ENCODE data around the gene CYSLTR1. TPM values are rescaled to one million over a fixed set of nuclear protein-coding genes. Genes with fewer than 3 reads are reported as not detected.
"Not testable (repeated sequence)": the region's sequence is repeated elsewhere in the genome, so short reads cannot be mapped to it uniquely, and the experiment has no call there.

The CYSLTR1 gene
- total RNA-seq, 1 donor from 2014 or later: not detected

- no peak for TF ChIP-seq CTCF (IDR thresholded peaks at IDR 0.05)
- Mint-ChIP-seq H3K9me3 (ENCODE audit: unreplicated experiment) (peaks cover 37% of the 10 kb centered on the region), H3K27me3 (ENCODE audit: unreplicated experiment) (no peaks in the 10 kb centered on the region), H3K4me1 (ENCODE audit: unreplicated experiment) (no peaks in the 10 kb centered on the region), H3K27ac (ENCODE audit: unreplicated experiment) (no peak overlapping the region), H3K36me3 (ENCODE audit: unreplicated experiment) (no peaks in the 10 kb centered on the region), H3K4me3 (ENCODE audit: unreplicated experiment) (no peak overlapping the region)
- no peak for DNase-seq (ENCODE audit: extremely low spot score, unreplicated experiment)
These were observed 11.7 kb downstream of the CYSLTR1 start for GRCh38 chrX:78315745-78316144.

- Mint-ChIP-seq H3K36me3 (ENCODE audit: unreplicated experiment) (no peaks in the 10 kb centered on the region), H3K27me3 (ENCODE audit: unreplicated experiment) (no peaks in the 10 kb centered on the region), H3K9me3 (ENCODE audit: unreplicated experiment) (peaks cover 36% of the 10 kb centered on the region), H3K4me3 (ENCODE audit: unreplicated experiment) (no peak overlapping the region), H3K4me1 (ENCODE audit: unreplicated experiment) (no peaks in the 10 kb centered on the region), H3K27ac (ENCODE audit: unreplicated experiment) (no peak overlapping the region)
- TF ChIP-seq CTCF (IDR thresholded peaks at IDR 0.05): no peak
- DNase-seq (ENCODE audit: extremely low spot score, unreplicated experiment): no peak
These were observed 12.8 kb downstream of the CYSLTR1 start for GRCh38 chrX:78314561-78314960.

- no peak overlapping the region for H3K4me3 Mint-ChIP-seq (ENCODE audit: unreplicated experiment)
These were observed 13.9 kb downstream of the CYSLTR1 start for GRCh38 chrX:78313526-78313925.

GRCh38 chrX:78307665-78308064, 19.7 kb downstream of the CYSLTR1 start:
- Mint-ChIP-seq H3K27me3 (ENCODE audit: unreplicated experiment) (no peaks in the 10 kb centered on the region), H3K9me3 (ENCODE audit: unreplicated experiment) (no peaks in the 10 kb centered on the region), H3K36me3 (ENCODE audit: unreplicated experiment) (no peaks in the 10 kb centered on the region), H3K4me1 (ENCODE audit: unreplicated experiment) (no peaks in the 10 kb centered on the region), H3K27ac (ENCODE audit: unreplicated experiment) (no peak overlapping the region), H3K4me3 (ENCODE audit: unreplicated experiment) (no peak overlapping the region)
- no peak for DNase-seq (ENCODE audit: extremely low spot score, unreplicated experiment)
- TF ChIP-seq CTCF (IDR thresholded peaks at IDR 0.05): no peak

More at GRCh38 chrX:78313526-78313925, 13.9 kb downstream of the CYSLTR1 start:
- Mint-ChIP-seq H3K27me3 (ENCODE audit: unreplicated experiment) (no peaks in the 10 kb centered on the region), H3K4me1 (ENCODE audit: unreplicated experiment) (no peaks in the 10 kb centered on the region), H3K36me3 (ENCODE audit: unreplicated experiment) (no peaks in the 10 kb centered on the region), H3K27ac (ENCODE audit: unreplicated experiment) (no peak overlapping the region), H3K9me3 (ENCODE audit: unreplicated experiment) (peaks cover 33% of the 10 kb centered on the region)
- no peak for DNase-seq (ENCODE audit: extremely low spot score, unreplicated experiment)
- TF ChIP-seq CTCF (IDR thresholded peaks at IDR 0.05): no peak

- DNase-seq (ENCODE audit: extremely low spot score, unreplicated experiment): no peak
- Mint-ChIP-seq H3K4me1 (ENCODE audit: unreplicated experiment) (no peaks in the 10 kb centered on the region), H3K36me3 (ENCODE audit: unreplicated experiment) (no peaks in the 10 kb centered on the region), H3K27ac (ENCODE audit: unreplicated experiment) (no peak overlapping the region), H3K9me3 (ENCODE audit: unreplicated experiment) (peaks cover 7% of the 10 kb centered on the region), H3K27me3 (ENCODE audit: unreplicated experiment) (no peaks in the 10 kb centered on the region), H3K4me3 (ENCODE audit: unreplicated experiment) (no peak overlapping the region)
- no peak for TF ChIP-seq CTCF (IDR thresholded peaks at IDR 0.05)
These were observed 24.3 kb downstream of the CYSLTR1 start for GRCh38 chrX:78303086-78303485.

- H3K36me3 Mint-ChIP-seq (ENCODE audit: unreplicated experiment); H3K27me3 Mint-ChIP-seq (ENCODE audit: unreplicated experiment); H3K27ac Mint-ChIP-seq (ENCODE audit: unreplicated experiment); H3K4me3 Mint-ChIP-seq (ENCODE audit: unreplicated experiment); H3K4me1 Mint-ChIP-seq (ENCODE audit: unreplicated experiment); DNase-seq (ENCODE audit: extremely low spot score, unreplicated experiment): not testable (repeated sequence)
- peaks cover 23% of the 10 kb centered on the region for H3K9me3 Mint-ChIP-seq (ENCODE audit: unreplicated experiment)
These were observed 26.5 kb downstream of the CYSLTR1 start for GRCh38 chrX:78300933-78301332.
